ENCODE results near the gene NRDC. TPM values are rescaled to one million over a fixed set of nuclear protein-coding genes. Genes with fewer than 3 reads are reported as not detected.
A peak's percentile ranks its signal among the peaks of the same experiment; 100 is the strongest.

NRDC gene
- total and polyA plus RNA-seq, 9 of the 15 experiments (the other 6 are each of a cell fraction or from before 2014, with no cell fraction given) = 102 to 371 (median 201) TPM

DNA sequence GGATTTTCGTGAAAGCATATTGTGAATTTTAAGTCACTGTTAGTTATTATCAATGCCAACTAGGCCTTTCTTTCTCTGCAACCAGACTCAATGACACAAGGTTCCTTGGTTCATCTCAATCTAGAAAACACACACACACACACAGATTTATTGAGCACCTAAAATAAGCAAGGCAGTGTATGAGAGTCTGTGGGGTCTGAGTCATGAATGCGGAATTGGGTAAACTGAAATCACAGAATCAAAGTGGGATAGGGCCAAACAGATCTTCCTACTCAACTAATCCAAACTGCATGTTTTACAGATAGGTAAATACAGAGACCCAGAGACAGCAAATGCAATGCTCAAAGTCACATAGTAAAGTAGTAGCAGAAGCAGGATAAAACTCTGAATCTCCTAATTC, 48.5 kb upstream of the NRDC start (continued):
- TF ChIP-seq ZBTB1 (CRISPR knock-in tag; IDR thresholded peaks at IDR 0.05; ENCODE audit: borderline replicate concordance, low read depth) (no peak), RBM17 (IDR thresholded peaks at IDR 0.05; ENCODE audit: borderline replicate concordance, low read depth, low read length) (no peak), ZNF253 (CRISPR knock-in tag; conservative IDR thresholded peaks at IDR 0.05) (no peak), MED1 (CRISPR knock-in tag; IDR thresholded peaks at IDR 0.05; ENCODE audit: borderline replicate concordance) (no peak), FUS (optimal IDR thresholded peaks at IDR 0.05; ENCODE audit: low read depth, low read length) (no peak), RBBP5 (IDR thresholded peaks at IDR 0.05; ENCODE audit: borderline replicate concordance, insufficient read depth, low read length, poor library complexity, severe bottlenecking) (no peak)

DNA sequence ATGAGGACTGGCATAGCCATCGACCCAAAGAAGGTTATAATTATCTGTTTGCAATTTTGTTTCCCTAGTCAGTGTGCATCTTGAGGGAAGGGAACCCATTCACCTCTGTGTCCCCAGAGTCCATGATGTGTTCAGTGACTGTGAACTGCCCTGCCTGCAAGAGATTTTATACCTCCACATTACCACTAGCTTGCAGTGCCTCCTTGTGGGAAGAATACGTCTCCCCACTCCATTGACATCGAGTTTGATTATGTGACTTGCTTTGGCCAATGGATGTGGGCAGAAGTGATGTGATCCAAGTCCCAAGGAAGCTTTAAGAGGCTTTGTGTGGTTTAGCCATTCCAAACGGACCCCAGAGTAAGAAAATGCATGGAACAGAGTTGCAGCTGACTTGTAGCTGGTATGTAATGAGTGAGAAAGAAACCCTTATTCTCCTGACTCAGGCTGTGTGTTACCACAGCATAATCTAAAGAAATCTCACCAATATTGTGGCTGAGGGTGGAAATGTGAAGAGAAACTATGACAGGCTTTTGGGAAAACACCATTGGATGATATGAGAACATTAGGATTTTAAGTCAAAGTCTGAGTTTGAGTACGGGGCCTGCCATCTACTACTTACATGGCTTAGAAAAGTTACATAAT, 47.8 kb upstream of the NRDC start:
- WGBS (ENCODE audit: insufficient coverage, low coverage, missing lambda C conversion rate) = 7% methylated on average over 5 of the region's 5 CpGs
- in situ Hi-C loops (cut with MboI) (no loop called here), intact Hi-C loops (cut with micrococcal nuclease) (loop anchor here (1.0 kb wide), 1 partner anchor 29 kb away; no protein-coding TSS in a partner anchor)
- H3K4me3 ChIP-seq = no peak overlapping the region
- H3K27me3 ChIP-seq (ENCODE audit: control insufficient read depth in 2 of 2, insufficient read depth in 2 of 2, low read length in 2 of 2) = peaks cover 21 to 38% of the 10 kb centered on the region in 2 experiments
- no peak overlapping the region for H3K27ac ChIP-seq (ENCODE audit: extremely low read depth, low read depth, low read length)
- FAIRE-seq (peak; percentile 44), DNase-seq (ENCODE audit: extremely low read depth in 1 of 4, low spot score in 3 of 4) (peak; percentile 32 to 57 (median 43)), ATAC-seq (peak; percentile 90)
- H3K79me2 ChIP-seq (ENCODE audit: control insufficient read depth, insufficient read depth, low read length) = no peaks in the 10 kb centered on the region
- no TSS peak for BruUV-seq (replicated peaks)
- ChIA-PET POLR2A (interaction anchor here (0.9 kb wide), 1 partner anchor 10 kb away, joined by 4 read pairs; no protein-coding TSS in a partner anchor), CTCF (ENCODE audit: low intra/inter-chr PET ratio) (interaction anchor here (0.5 to 1.4 kb wide), 4 partner anchors 15 to 157 kb away, joined by 3 to 4 read pairs (median 3); no protein-coding TSS in a partner anchor)
- H3K36me3 ChIP-seq (ENCODE audit: control insufficient read depth, insufficient read depth, low read length) = no peaks in the 10 kb centered on the region
- no peaks in the 10 kb centered on the region for H3K9me1 ChIP-seq (ENCODE audit: control insufficient read depth, insufficient read depth, low read length)
- no peak overlapping the region for H3K9ac ChIP-seq (ENCODE audit: insufficient read depth in 1 of 2, low read depth in 2 of 2, low read length in 2 of 2)
- H4K20me1 ChIP-seq (replicated peaks; ENCODE audit: control insufficient read depth, insufficient read depth, low read length) = peaks cover 5% of the 10 kb centered on the region; the same call in 1 of the 2 replicates
- no peaks in the 10 kb centered on the region for H3K9me3 ChIP-seq (replicated peaks; ENCODE audit: control insufficient read depth, insufficient read depth, low read depth, low read length)
- no peak overlapping the region for H2AFZ ChIP-seq (ENCODE audit: low read depth, low read length)
- no peak overlapping the region for H3K4me2 ChIP-seq (ENCODE audit: insufficient read depth, low read length)
- no peaks in the 10 kb centered on the region for H3K4me1 ChIP-seq (replicated peaks in 1 of 2; ENCODE audit: control insufficient read depth in 2 of 2, insufficient read depth in 2 of 2, low read length in 2 of 2)
- TF ChIP-seq, protein P1, sequence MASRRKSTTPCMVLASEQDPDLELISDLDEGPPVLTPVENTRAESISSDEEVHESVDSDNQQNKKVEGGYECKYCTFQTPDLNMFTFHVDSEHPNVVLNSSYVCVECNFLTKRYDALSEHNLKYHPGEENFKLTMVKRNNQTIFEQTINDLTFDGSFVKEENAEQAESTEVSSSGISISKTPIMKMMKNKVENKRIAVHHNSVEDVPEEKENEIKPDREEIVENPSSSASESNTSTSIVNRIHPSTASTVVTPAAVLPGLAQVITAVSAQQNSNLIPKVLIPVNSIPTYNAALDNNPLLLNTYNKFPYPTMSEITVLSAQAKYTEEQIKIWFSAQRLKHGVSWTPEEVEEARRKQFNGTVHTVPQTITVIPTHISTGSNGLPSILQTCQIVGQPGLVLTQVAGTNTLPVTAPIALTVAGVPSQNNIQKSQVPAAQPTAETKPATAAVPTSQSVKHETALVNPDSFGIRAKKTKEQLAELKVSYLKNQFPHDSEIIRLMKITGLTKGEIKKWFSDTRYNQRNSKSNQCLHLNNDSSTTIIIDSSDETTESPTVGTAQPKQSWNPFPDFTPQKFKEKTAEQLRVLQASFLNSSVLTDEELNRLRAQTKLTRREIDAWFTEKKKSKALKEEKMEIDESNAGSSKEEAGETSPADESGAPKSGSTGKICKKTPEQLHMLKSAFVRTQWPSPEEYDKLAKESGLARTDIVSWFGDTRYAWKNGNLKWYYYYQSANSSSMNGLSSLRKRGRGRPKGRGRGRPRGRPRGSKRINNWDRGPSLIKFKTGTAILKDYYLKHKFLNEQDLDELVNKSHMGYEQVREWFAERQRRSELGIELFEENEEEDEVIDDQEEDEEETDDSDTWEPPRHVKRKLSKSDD (conservative IDR thresholded peaks at IDR 0.05; ENCODE audit: low read length) = no peak
- no peak for TF ChIP-seq GABPB1 (CRISPR knock-in tag; IDR thresholded peaks at IDR 0.05)
- TF ChIP-seq ZNF175 (CRISPR knock-in tag; IDR thresholded peaks at IDR 0.05; ENCODE audit: low read depth) = no peak
